CD14-positive monocyte (primary cell): Measurements from ENCODE around the gene NOX3. TPM values are rescaled to one million over a fixed set of nuclear protein-coding genes. Genes with fewer than 3 reads are reported as not detected.

Experiments
- DNase-seq, 3 donors: peaks; one replicate each; pipeline ENCODE4 v3.0.0-alpha.2; 2011 to 2022
- H2AFZ ChIP-seq: 2 replicates; pipeline ENCODE4 v1.6.0; 2012; ENCODE audit warnings: mild to moderate bottlenecking, low read depth, low read length, inconsistent platforms; ENCODE audit not compliant: insufficient read depth, poor library complexity, severe bottlenecking
- H3K27ac ChIP-seq, 2 donors: 1 replicate in 1 of 2; 2 replicates in 1 of 2; pipeline ENCODE4 v1.5.1; 2012 to 2013; ENCODE audit warnings: low read length in 2 of 2, control low read depth in 1 of 2, inconsistent platforms in 1 of 2, low read depth in 1 of 2, mild to moderate bottlenecking in 1 of 2
- H3K27me3 ChIP-seq, 2 donors: one replicate each; pipeline versions ENCODE4 v1.6.0 to v1.6.1; 2011 to 2013; ENCODE audit warnings: low read length in 2 of 2; ENCODE audit not compliant: control insufficient read depth in 2 of 2, insufficient read depth in 2 of 2
- H3K36me3 ChIP-seq, 2 donors: replicated peaks in 1 of 2; 1 replicate in 1 of 2; 2 replicates in 1 of 2; pipeline versions ENCODE4 v1.5.1 to v1.6.1; 2012 to 2013; ENCODE audit warnings: low read length in 2 of 2, control low read depth in 1 of 2, inconsistent platforms in 1 of 2, mild to moderate bottlenecking in 1 of 2; ENCODE audit not compliant: insufficient read depth in 2 of 2, control insufficient read depth in 1 of 2
- H3K4me1 ChIP-seq, 2 donors: 1 replicate in 1 of 2; 2 replicates in 1 of 2; pipeline versions ENCODE4 v1.5.1 to v1.6.1; 2012 to 2013; ENCODE audit warnings: low read length in 2 of 2, control low read depth in 1 of 2, inconsistent platforms in 1 of 2, mild to moderate bottlenecking in 1 of 2, moderate library complexity in 1 of 2; ENCODE audit not compliant: insufficient read depth in 2 of 2, control insufficient read depth in 1 of 2
- H3K4me2 ChIP-seq: replicated peaks from 2 replicates; pipeline ENCODE3; 2012; ENCODE audit warnings: low read length, moderate library complexity, mild to moderate bottlenecking; ENCODE audit not compliant: poor library complexity, severe bottlenecking; ENCODE audit errors: extremely low read depth
- H3K4me3 ChIP-seq, 3 experiments: fragments of 200-600 bp in 1 of 3; sonication (generic) in 1 of 3; replicated peaks in 1 of 3; 1 replicate in 2 of 3; 2 replicates in 1 of 3; pipeline ENCODE4 v1.5.1; 2011 to 2013; ENCODE audit warnings: low read length in 3 of 3, mild to moderate bottlenecking in 3 of 3, control low read depth in 2 of 3, low read depth in 2 of 3, inconsistent platforms in 1 of 3, moderate library complexity in 1 of 3
- H3K79me2 ChIP-seq: 2 replicates; pipeline ENCODE4 v1.6.0; 2012; ENCODE audit warnings: mild to moderate bottlenecking, control low read depth, inconsistent platforms, low read length, moderate library complexity; ENCODE audit not compliant: insufficient read depth
- H3K9ac ChIP-seq: 2 replicates; pipeline ENCODE4 v1.6.0; 2017; ENCODE audit warnings: low read length, mild to moderate bottlenecking; ENCODE audit not compliant: insufficient read depth, poor library complexity, severe bottlenecking
- H3K9me3 ChIP-seq, 2 donors: replicated peaks in 1 of 2; 1 replicate in 1 of 2; 2 replicates in 1 of 2; pipeline versions ENCODE4 v1.5.1 to v1.6.1; 2012 to 2013; ENCODE audit warnings: low read length in 2 of 2, control low read depth in 1 of 2; ENCODE audit not compliant: control insufficient read depth in 1 of 2, insufficient read depth in 1 of 2
- H4K20me1 ChIP-seq: 2 replicates; pipeline ENCODE4 v1.6.0; 2012; ENCODE audit warnings: mild to moderate bottlenecking, low read length, control low read depth, moderate library complexity; ENCODE audit not compliant: insufficient read depth
- H3K27ac Mint-ChIP-seq, 7 donors: one replicate each; pipeline ENCODE4 v1.8.0; 2020; ENCODE audit warnings: mild to moderate bottlenecking in 7 of 7, mixed read lengths in 7 of 7, moderate library complexity in 6 of 7, inconsistent platforms in 2 of 7
- H3K27me3 Mint-ChIP-seq, 3 donors: one replicate each; pipeline ENCODE4 v1.8.0; 2021 to 2022; ENCODE audit warnings: low read depth in 3 of 3, mild to moderate bottlenecking in 3 of 3, mixed read lengths in 3 of 3, moderate library complexity in 3 of 3, inconsistent platforms in 1 of 3
- H3K36me3 Mint-ChIP-seq, 2 donors: one replicate each; pipeline ENCODE4 v1.8.0; 2020; ENCODE audit warnings: mixed read lengths in 2 of 2, inconsistent platforms in 1 of 2, mild to moderate bottlenecking in 1 of 2
- H3K4me1 Mint-ChIP-seq: one replicate; pipeline ENCODE4 v1.8.0; 2020; ENCODE audit warnings: mild to moderate bottlenecking, mixed read lengths
- H3K4me3 Mint-ChIP-seq, 2 donors: one replicate each; pipeline ENCODE4 v1.8.0; 2020; ENCODE audit warnings: mild to moderate bottlenecking in 2 of 2, mixed read lengths in 2 of 2, moderate library complexity in 1 of 2
- H3K9me3 Mint-ChIP-seq, 7 donors: one replicate each; pipeline ENCODE4 v1.8.0; 2020 to 2022; ENCODE audit warnings: mixed read lengths in 7 of 7, mild to moderate bottlenecking in 6 of 7, moderate library complexity in 6 of 7, inconsistent platforms in 2 of 7
- WGBS: methylation state at CpG from one replicate; pipeline ENCODE4 v1.1.5; 2013; ENCODE audit warnings: missing lambda C conversion rate; ENCODE audit not compliant: insufficient coverage; 5-methylcytosine and 5-hydroxymethylcytosine counted together
- intact Hi-C, 2 donors: fragments of 100-400 bp; cut with micrococcal nuclease; formaldehyde crosslinking; loops; one replicate each; pipeline versions ENCODE4 v1.15.0 to v1.15.1; 2023
- polyA plus RNA-seq, 3 donors: library from polyadenylated mRNA; depleted of rRNA in 1 of 3; unstranded in 2 of 3; stranded (reverse) in 1 of 3; fragments of 300-500 nt in 2 of 3; fragments of >200 nt in 1 of 3; fragmentation: Illumina TruSeq in 2 of 3; gene quantifications; 1 replicate in 2 of 3; 2 replicates in 1 of 3; pipeline ENCODE4 v1.2.3, GENCODE V29; 2012 to 2021
- TF ChIP-seq, protein P1 (sequence below): fragments of 200-600 bp; IDR thresholded peaks from one replicate; pipeline ENCODE4 v1.8.0; 2022; ENCODE audit warnings: antibody characterized with exemption, mild to moderate bottlenecking

The NOX3 gene
- polyA plus RNA-seq, 3 donors: not detected

GRCh38 chr6:155371230-155371629, 84.4 kb downstream of the NOX3 start:
- H3K27me3 ChIP-seq: no peaks in the 10 kb centered on the region
- no peaks in the 10 kb centered on the region for H3K4me1 ChIP-seq
- no peak for DNase-seq
- intact Hi-C loops: no loop called here
- H4K20me1 ChIP-seq: no peaks in the 10 kb centered on the region
- H3K9ac ChIP-seq: no peak overlapping the region
- Mint-ChIP-seq H3K27ac (peak overlapping the region in 1 of 7 donors; percentile 2), H3K4me1 (no peaks in the 10 kb centered on the region), H3K36me3 (no peaks in the 10 kb centered on the region), H3K27me3 (peaks cover 0 to 1% (median 0%) of the 10 kb centered on the region in 3 donors), H3K4me3 (no peak overlapping the region), H3K9me3 (peaks cover 0 to 2% (median 2%) of the 10 kb centered on the region in 7 donors)
- 94% methylated on average over 5 of the region's 5 CpGs for WGBS
- H3K36me3 ChIP-seq: no peaks in the 10 kb centered on the region
- H3K79me2 ChIP-seq: no peaks in the 10 kb centered on the region
- H3K4me2 ChIP-seq: no peak overlapping the region
- no peak overlapping the region for H2AFZ ChIP-seq
- no peak overlapping the region for H3K27ac ChIP-seq
- no peaks in the 10 kb centered on the region for H3K9me3 ChIP-seq
- H3K4me3 ChIP-seq: no peak overlapping the region
- TF ChIP-seq, protein P1, sequence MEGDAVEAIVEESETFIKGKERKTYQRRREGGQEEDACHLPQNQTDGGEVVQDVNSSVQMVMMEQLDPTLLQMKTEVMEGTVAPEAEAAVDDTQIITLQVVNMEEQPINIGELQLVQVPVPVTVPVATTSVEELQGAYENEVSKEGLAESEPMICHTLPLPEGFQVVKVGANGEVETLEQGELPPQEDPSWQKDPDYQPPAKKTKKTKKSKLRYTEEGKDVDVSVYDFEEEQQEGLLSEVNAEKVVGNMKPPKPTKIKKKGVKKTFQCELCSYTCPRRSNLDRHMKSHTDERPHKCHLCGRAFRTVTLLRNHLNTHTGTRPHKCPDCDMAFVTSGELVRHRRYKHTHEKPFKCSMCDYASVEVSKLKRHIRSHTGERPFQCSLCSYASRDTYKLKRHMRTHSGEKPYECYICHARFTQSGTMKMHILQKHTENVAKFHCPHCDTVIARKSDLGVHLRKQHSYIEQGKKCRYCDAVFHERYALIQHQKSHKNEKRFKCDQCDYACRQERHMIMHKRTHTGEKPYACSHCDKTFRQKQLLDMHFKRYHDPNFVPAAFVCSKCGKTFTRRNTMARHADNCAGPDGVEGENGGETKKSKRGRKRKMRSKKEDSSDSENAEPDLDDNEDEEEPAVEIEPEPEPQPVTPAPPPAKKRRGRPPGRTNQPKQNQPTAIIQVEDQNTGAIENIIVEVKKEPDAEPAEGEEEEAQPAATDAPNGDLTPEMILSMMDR: no peak

- 93% methylated on average over 3 of the region's 6 CpGs for WGBS
- no peak overlapping the region for H3K9ac ChIP-seq
- no peaks in the 10 kb centered on the region for H3K36me3 ChIP-seq
- H3K27ac Mint-ChIP-seq: no peak overlapping the region
- H2AFZ ChIP-seq: no peak overlapping the region
- no peak overlapping the region for H3K27ac ChIP-seq
- DNase-seq: no peak
- no peaks in the 10 kb centered on the region for H3K27me3 ChIP-seq
- TF ChIP-seq, protein P1: no peak
- no peaks in the 10 kb centered on the region for H3K4me1 Mint-ChIP-seq
- H3K27me3 Mint-ChIP-seq: peaks cover 0 to 3% (median 1%) of the 10 kb centered on the region in 3 donors
- H3K4me3 Mint-ChIP-seq: no peak overlapping the region
- intact Hi-C loops: no loop called here
- H3K79me2 ChIP-seq: no peaks in the 10 kb centered on the region
- H3K4me2 ChIP-seq: no peak overlapping the region
- H3K9me3 ChIP-seq: peaks cover 0 to 2% of the 10 kb centered on the region in 2 donors
- H4K20me1 ChIP-seq: no peaks in the 10 kb centered on the region
- peaks cover 0 to 15% (median 4%) of the 10 kb centered on the region in 7 donors for H3K9me3 Mint-ChIP-seq
- H3K4me3 ChIP-seq: no peak overlapping the region
- no peaks in the 10 kb centered on the region for H3K4me1 ChIP-seq
- no peaks in the 10 kb centered on the region for H3K36me3 Mint-ChIP-seq
These were observed 89.3 kb downstream of the NOX3 start for GRCh38 chr6:155366325-155366724.
